Measurements from ENCODE around the gene ABTB1. TPM values are rescaled to one million over a fixed set of nuclear protein-coding genes. Genes with fewer than 3 reads are reported as not detected.

The ABTB1 gene
- total RNA-seq, 1 donor from 2014 or later = 42.0 TPM

DNA sequence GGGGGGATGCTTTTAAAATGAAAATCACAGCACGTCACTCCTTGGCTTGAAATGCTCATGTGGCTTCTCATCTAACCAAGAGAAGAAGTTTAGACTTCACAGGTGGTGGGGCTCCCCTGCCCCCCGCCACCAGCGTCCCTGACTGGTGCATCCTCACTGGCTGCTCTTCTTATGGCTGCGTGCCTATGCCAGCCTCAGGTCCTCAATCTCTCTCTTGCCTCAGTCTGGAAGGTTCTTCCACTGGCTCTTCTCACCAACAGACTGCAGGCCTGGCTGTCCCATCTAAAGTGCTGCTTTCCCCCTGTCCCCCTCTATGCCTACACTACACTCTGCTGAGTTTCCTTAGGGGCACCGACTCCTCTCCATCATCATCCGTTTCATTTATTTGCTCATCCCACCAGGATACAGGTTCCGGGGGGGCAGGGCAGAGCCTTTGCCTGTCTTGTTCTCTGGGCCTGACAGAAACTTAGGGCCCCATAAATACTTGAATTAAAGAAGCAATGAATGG, 20.6 kb downstream of the ABTB1 start:
- no peak for DNase-seq
- H3K4me3 Mint-ChIP-seq = no peak overlapping the region
- intact Hi-C loops (cut with micrococcal nuclease) = no loop called here
- H3K27me3 Mint-ChIP-seq = peaks cover 2% of the 10 kb centered on the region
- ChIA-PET CTCF (interaction anchor here (1.2 to 1.4 kb wide), 4 partner anchors 41 to 118 kb away, joined by 3 to 12 read pairs (median 5); no protein-coding TSS in a partner anchor), POLR2A (no interaction called here)
- H3K4me1 Mint-ChIP-seq = peaks cover 38% of the 10 kb centered on the region
- peaks cover 2% of the 10 kb centered on the region for H3K36me3 Mint-ChIP-seq (ENCODE audit: low read depth)
- H3K27ac Mint-ChIP-seq = no peak overlapping the region
- TF ChIP-seq CTCF (IDR thresholded peaks at IDR 0.05) = no peak
- ATAC-seq (ENCODE audit: low read depth) = no peak
- H3K9me3 Mint-ChIP-seq = no peaks in the 10 kb centered on the region

- DNase-seq (no peak), ATAC-seq (ENCODE audit: low read depth) (no peak)
- TF ChIP-seq CTCF (IDR thresholded peaks at IDR 0.05) = no peak
- intact Hi-C loops (cut with micrococcal nuclease) = loop anchor here (1.0 to 5.0 kb wide), 4 partner anchors 104 to 358 kb away; partner anchors contain the start of genes SEC61A1 and TPRA1
- Mint-ChIP-seq H3K27me3 (peaks cover 2% of the 10 kb centered on the region), H3K9me3 (no peaks in the 10 kb centered on the region), H3K4me1 (peaks cover 41% of the 10 kb centered on the region), H3K4me3 (no peak overlapping the region), H3K36me3 (ENCODE audit: low read depth) (peaks cover 2% of the 10 kb centered on the region), H3K27ac (no peak overlapping the region)
- CTCF ChIA-PET = interaction anchor here (0.6 to 1.8 kb wide), 12 partner anchors 14 to 276 kb away, joined by 3 to 12 read pairs (median 3); partner anchors contain the start of gene TPRA1
- POLR2A ChIA-PET = interaction anchor here (0.5 to 1.0 kb wide), 2 partner anchors 13 to 43 kb away, joined by 3 to 7 read pairs; no protein-coding TSS in a partner anchor
Observed at GRCh38 chr3:127694467-127695215, 21.9 kb downstream of the ABTB1 start.

DNA sequence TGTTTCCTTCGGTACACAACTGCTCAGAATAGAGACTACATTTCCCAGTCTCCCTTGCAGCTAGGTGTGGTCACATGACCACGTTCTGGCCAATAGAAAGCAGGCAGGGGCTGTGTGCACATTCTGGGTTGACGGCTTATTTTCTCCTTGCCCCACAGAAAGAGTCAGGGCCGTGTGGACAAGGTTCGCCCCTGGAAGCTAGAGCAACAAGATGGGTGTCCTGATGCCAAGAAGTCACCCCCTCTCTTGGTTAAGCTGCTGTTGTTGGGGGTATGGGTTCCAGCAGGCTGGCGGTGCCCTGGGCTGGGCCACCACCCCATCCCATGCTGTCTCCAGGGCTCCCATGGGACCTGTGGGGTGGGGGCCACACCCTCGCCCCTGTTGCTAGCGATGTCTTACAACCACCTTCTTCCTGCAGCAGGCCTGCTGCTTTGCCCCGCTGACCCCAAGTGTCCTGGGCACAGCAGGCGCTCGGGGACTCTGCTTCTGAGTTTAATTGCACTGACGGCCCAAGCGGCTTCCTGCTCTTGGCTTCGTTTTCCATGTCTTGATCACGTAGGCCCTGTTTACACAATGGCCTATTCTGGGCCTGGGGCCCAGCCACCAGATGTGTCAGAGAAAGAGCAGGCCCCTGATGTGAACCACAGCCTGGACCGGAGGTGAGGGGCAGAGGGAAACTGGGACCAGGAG, 24.9 kb downstream of the ABTB1 start:
- ChIA-PET POLR2A (interaction anchor here (0.6 to 2.1 kb wide), 6 partner anchors 22 to 150 kb away, joined by 4 to 10 read pairs (median 6); partner anchors contain the start of gene ABTB1), CTCF (interaction anchor here (0.8 to 2.5 kb wide), 7 partner anchors 38 to 273 kb away, joined by 3 to 10 read pairs (median 4); no protein-coding TSS in a partner anchor)
- H3K27me3 Mint-ChIP-seq = peaks cover 2% of the 10 kb centered on the region
- peak overlapping the region; percentile 57 for H3K27ac Mint-ChIP-seq
- H3K9me3 Mint-ChIP-seq = no peaks in the 10 kb centered on the region
- H3K4me1 Mint-ChIP-seq = peaks cover 24% of the 10 kb centered on the region
- peak overlapping the region; percentile 70 for H3K4me3 Mint-ChIP-seq
- intact Hi-C loops (cut with micrococcal nuclease) = loop anchor here (1.0 to 5.0 kb wide), 8 partner anchors 25 to 355 kb away; partner anchors contain the start of genes ABTB1, MGLL and SEC61A1
- ATAC-seq (ENCODE audit: low read depth) (peak; percentile 83), DNase-seq (peak; percentile 42)
- peaks cover 2% of the 10 kb centered on the region for H3K36me3 Mint-ChIP-seq (ENCODE audit: low read depth)
- TF ChIP-seq CTCF (IDR thresholded peaks at IDR 0.05) = no peak

GRCh38 chr3:127698286-127698685, 25.5 kb downstream of the ABTB1 start:
- H3K36me3 Mint-ChIP-seq (ENCODE audit: low read depth) = peaks cover 2% of the 10 kb centered on the region
- no peaks in the 10 kb centered on the region for H3K9me3 Mint-ChIP-seq
- ATAC-seq (ENCODE audit: low read depth) (no peak), DNase-seq (no peak)
- intact Hi-C loops (cut with micrococcal nuclease) = loop anchor here (5.0 kb wide), 1 partner anchor 354 kb away; the partner anchor contains the start of gene SEC61A1
- peaks cover 2% of the 10 kb centered on the region for H3K27me3 Mint-ChIP-seq
- ChIA-PET CTCF (no interaction called here), POLR2A (interaction anchor here (1.9 kb wide), 1 partner anchor 57 kb away, joined by 4 read pairs; no protein-coding TSS in a partner anchor)
- peaks cover 21% of the 10 kb centered on the region for H3K4me1 Mint-ChIP-seq
- no peak overlapping the region for H3K4me3 Mint-ChIP-seq
- no peak for TF ChIP-seq CTCF (IDR thresholded peaks at IDR 0.05)
- peak overlapping the region; percentile 57 for H3K27ac Mint-ChIP-seq

Measured in activated B cell treated with CpG ODN at 0.5 μM for 24 hours (primary cell).